ENCODE data around the gene OMD. TPM values are rescaled to one million over a fixed set of nuclear protein-coding genes. Genes with fewer than 3 reads are reported as not detected.

OMD gene
- total and polyA plus RNA-seq, 2 of the 8 experiments (the other 6 are each of a cell fraction or from before 2014, with no cell fraction given) = not detected

DNA sequence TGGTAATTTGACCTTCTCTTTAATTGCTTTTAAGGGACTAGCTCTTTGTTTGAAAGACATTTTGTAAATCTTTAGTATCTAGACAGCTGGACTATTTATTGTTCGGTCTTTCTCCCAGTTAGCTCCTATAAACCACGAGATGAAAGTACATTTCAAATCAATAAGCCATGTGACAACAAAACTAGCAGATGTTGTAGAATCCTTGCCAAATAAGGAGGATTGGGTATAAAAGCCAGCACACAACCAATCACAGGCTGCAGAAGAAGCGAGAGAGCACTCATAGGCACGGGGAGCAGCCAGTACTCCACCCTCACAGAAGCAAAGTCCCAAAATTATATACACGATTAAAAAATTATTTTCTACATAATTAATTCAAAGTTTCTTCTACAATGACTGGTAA is 8.1 kb upstream of the OMD start:
- no peak for FAIRE-seq
- H3K4me3 ChIP-seq (ENCODE audit: extremely low read depth in 1 of 4, insufficient read depth in 2 of 4, low read depth in 3 of 4, low read length in 4 of 4) = no peak overlapping the region
- H2BK5ac ChIP-seq (ENCODE audit: low read depth, low read length) = no peak overlapping the region
- no peak overlapping the region for H3K4ac ChIP-seq (replicated peaks; ENCODE audit: insufficient read length, low read depth, low read length)
- no peak overlapping the region for H2BK12ac ChIP-seq (ENCODE audit: low read depth, low read length)
- no peaks in the 10 kb centered on the region for H3K9me3 ChIP-seq (ENCODE audit: insufficient read depth in 2 of 2, low read depth in 1 of 2, low read length in 1 of 2)
- H3K56ac ChIP-seq (replicated peaks; ENCODE audit: insufficient read length, low read depth, low read length) = no peak overlapping the region
- no peak overlapping the region for H4K8ac ChIP-seq (ENCODE audit: extremely low read depth, insufficient read depth, low read length)
- no peaks in the 10 kb centered on the region for H3K36me3 ChIP-seq (ENCODE audit: control insufficient read depth in 2 of 4, insufficient read depth in 4 of 4, low read length in 3 of 4)
- no peak overlapping the region for H2BK20ac ChIP-seq (ENCODE audit: low read length)
- H3K18ac ChIP-seq (ENCODE audit: extremely low read depth, low read length) = no peak overlapping the region
- 89% methylated on average over 5 of the region's 5 CpGs; no CpG with 5 or more reads in 1 of the 2 experiments for WGBS, 2 experiments (ENCODE audit: extremely low coverage in 1 of 2, insufficient coverage in 1 of 2, insufficient read length in 1 of 2, insufficient replicate concordance in 2 of 2, low coverage in 1 of 2, low lambda C conversion rate in 2 of 2, missing lambda C conversion rate in 1 of 2)
- DNase-seq (ENCODE audit: low read depth in 1 of 2, low spot score in 2 of 2) = no peak
- H3K79me1 ChIP-seq (ENCODE audit: low read depth, low read length) = no peaks in the 10 kb centered on the region
- no peaks in the 10 kb centered on the region for H3K27me3 ChIP-seq (replicated peaks in 1 of 4; ENCODE audit: control insufficient read depth in 3 of 4, extremely low read depth in 1 of 4, insufficient read depth in 3 of 4, low read length in 3 of 4)
- no peak overlapping the region for H2AFZ ChIP-seq (ENCODE audit: low read length)
- H4K91ac ChIP-seq (replicated peaks; ENCODE audit: insufficient read length, low read length) = no peak overlapping the region
- H4K5ac ChIP-seq (ENCODE audit: insufficient read length, low read depth, low read length) = no peak overlapping the region
- CTCF ChIA-PET (ENCODE audit: partially characterized antibody) = interaction anchor here (0.6 to 1.3 kb wide), 4 partner anchors 28 to 204 kb away, joined by 3 to 5 read pairs (median 3); no protein-coding TSS in a partner anchor
- H2BK15ac ChIP-seq (ENCODE audit: low read length) = no peak overlapping the region
- no peak overlapping the region for H3K9ac ChIP-seq (replicated peaks in 1 of 4; ENCODE audit: extremely low read depth in 1 of 4, low read depth in 3 of 4, low read length in 3 of 4)
- H3K4me2 ChIP-seq (ENCODE audit: insufficient read depth in 1 of 2, low read depth in 2 of 2, low read length in 2 of 2) = no peak overlapping the region
- no peak overlapping the region for H2BK120ac ChIP-seq (replicated peaks; ENCODE audit: low read depth, low read length)
- no peak overlapping the region for H3K14ac ChIP-seq (ENCODE audit: insufficient read length)
- H3K27ac ChIP-seq (ENCODE audit: low read depth, low read length) = no peak overlapping the region
- no peaks in the 10 kb centered on the region for H3K79me2 ChIP-seq (ENCODE audit: control insufficient read depth in 1 of 2, insufficient read depth in 2 of 2, low read length in 2 of 2)
- H2AK5ac ChIP-seq (ENCODE audit: low read depth, low read length) = no peak overlapping the region
- H4K20me1 ChIP-seq (replicated peaks in 1 of 2; ENCODE audit: control insufficient read depth in 1 of 2, insufficient read depth in 2 of 2, low read length in 2 of 2) = no peaks in the 10 kb centered on the region
- no peak overlapping the region for H3K23ac ChIP-seq (ENCODE audit: insufficient read length)
- no peaks in the 10 kb centered on the region for H3K4me1 ChIP-seq (replicated peaks in 1 of 4; ENCODE audit: control insufficient read depth in 3 of 4, insufficient read depth in 4 of 4, low read length in 3 of 4)
- H3K23me2 ChIP-seq (ENCODE audit: low read depth, low read length) = no peaks in the 10 kb centered on the region
- POLR2A ChIA-PET (ENCODE audit: partially characterized antibody) = no interaction called here
- no peak for TF ChIP-seq YY1 (IDR thresholded peaks at IDR 0.05; ENCODE audit: low read depth, low read length)
- no peak for TF ChIP-seq HDAC6 (IDR thresholded peaks at IDR 0.05; ENCODE audit: low read depth, low read length)

Measured in H1 (cell line).